MM.1S (cell line): Measurements from ENCODE around the gene ATP23.

Experiments
- EZH2 ChIP-seq: fragments of 300-600 bp; sonication (generic); optimal IDR thresholded peaks from 2 replicates; pipeline ENCODE3; 2017; ENCODE audit warnings: low read depth, mild to moderate bottlenecking, antibody characterized with exemption, low read length, mixed read lengths
- EZH2phosphoT487 ChIP-seq: fragments of 300-600 bp; sonication (generic); IDR thresholded peaks from 2 replicates; pipeline ENCODE4 v1.6.1; 2018; ENCODE audit warnings: antibody characterized with exemption, low read length
- TF ChIP-seq, protein P1 (sequence below): fragments of 300-600 bp; sonication (generic); IDR thresholded peaks from 2 replicates; pipeline ENCODE4 v1.5.1; 2016; ENCODE audit warnings: antibody characterized with exemption, low read length, mixed read lengths

DNA sequence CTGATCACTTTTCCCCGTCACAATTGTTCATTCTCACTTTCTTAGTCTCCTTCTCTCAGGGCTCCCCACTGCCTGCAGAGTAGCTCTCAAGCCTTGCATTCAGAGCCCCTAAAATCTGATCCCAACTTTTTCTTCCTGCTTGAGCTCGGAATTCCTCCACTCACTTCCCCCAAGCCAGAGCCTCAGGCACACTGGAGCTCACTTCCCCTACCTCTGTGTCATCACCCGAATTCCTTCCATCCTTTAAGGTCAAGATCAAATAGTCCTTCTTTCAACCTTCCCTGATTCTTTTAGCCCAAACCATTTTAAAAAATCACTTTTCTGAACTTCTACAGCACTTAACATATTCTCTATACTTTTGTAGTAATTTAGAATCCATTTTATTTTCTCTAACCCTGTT, 34.1 kb upstream of the ATP23 start:
- TF ChIP-seq EZH2 (no peak), EZH2phosphoT487 (no peak)
- TF ChIP-seq, protein P1, sequence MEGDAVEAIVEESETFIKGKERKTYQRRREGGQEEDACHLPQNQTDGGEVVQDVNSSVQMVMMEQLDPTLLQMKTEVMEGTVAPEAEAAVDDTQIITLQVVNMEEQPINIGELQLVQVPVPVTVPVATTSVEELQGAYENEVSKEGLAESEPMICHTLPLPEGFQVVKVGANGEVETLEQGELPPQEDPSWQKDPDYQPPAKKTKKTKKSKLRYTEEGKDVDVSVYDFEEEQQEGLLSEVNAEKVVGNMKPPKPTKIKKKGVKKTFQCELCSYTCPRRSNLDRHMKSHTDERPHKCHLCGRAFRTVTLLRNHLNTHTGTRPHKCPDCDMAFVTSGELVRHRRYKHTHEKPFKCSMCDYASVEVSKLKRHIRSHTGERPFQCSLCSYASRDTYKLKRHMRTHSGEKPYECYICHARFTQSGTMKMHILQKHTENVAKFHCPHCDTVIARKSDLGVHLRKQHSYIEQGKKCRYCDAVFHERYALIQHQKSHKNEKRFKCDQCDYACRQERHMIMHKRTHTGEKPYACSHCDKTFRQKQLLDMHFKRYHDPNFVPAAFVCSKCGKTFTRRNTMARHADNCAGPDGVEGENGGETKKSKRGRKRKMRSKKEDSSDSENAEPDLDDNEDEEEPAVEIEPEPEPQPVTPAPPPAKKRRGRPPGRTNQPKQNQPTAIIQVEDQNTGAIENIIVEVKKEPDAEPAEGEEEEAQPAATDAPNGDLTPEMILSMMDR, result no peak
